Fibroblast of villous mesenchyme (primary cell): ENCODE measurements around the gene DNA2. TPM values are rescaled to one million over a fixed set of nuclear protein-coding genes. Genes with fewer than 3 reads are reported as not detected.

Experiments used
- DNase-seq: peaks from one replicate; pipeline ENCODE4 v3.0.0-alpha.2; 2010; ENCODE audit warnings: low read depth
- H3K4me3 ChIP-seq: 2 replicates; pipeline ENCODE4 v1.5.1; 2011; ENCODE audit warnings: low read depth, mild to moderate bottlenecking, low read length
- total RNA-seq: library from RNA; depleted of rRNA; stranded (reverse); fragments of >200 nt; gene quantifications from 2 replicates; pipeline ENCODE4 v1.2.3, GENCODE V29; 2012
- TF ChIP-seq, protein P1 (sequence below): IDR thresholded peaks from 2 replicates; pipeline ENCODE4 v1.5.1; 2012; ENCODE audit warnings: low read depth, mild to moderate bottlenecking, low read length; ENCODE audit not compliant: insufficient read depth

DNA2 gene
- total RNA-seq, 1 donor, result 13.0 TPM

DNA sequence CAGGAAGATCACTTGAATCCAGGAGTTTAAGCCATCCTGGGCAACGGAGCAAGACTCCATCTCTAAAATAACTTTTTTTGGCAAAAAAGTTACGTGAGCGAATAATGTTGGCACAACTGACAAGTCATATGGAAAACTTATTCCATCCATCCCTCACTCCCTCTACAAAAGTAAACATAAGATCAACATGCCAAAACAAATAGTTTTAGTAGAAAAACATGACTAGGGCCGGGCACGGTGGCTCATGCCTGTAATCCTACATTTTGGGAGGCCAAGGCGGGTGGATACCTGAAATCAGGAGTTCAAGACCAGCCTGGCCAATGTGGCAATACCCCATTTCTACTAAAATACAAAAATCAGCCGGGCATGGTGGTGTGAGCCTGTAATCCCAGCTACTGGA lies 29.9 kb upstream of the DNA2 start:
- DNase-seq, result no peak
- TF ChIP-seq, protein P1, sequence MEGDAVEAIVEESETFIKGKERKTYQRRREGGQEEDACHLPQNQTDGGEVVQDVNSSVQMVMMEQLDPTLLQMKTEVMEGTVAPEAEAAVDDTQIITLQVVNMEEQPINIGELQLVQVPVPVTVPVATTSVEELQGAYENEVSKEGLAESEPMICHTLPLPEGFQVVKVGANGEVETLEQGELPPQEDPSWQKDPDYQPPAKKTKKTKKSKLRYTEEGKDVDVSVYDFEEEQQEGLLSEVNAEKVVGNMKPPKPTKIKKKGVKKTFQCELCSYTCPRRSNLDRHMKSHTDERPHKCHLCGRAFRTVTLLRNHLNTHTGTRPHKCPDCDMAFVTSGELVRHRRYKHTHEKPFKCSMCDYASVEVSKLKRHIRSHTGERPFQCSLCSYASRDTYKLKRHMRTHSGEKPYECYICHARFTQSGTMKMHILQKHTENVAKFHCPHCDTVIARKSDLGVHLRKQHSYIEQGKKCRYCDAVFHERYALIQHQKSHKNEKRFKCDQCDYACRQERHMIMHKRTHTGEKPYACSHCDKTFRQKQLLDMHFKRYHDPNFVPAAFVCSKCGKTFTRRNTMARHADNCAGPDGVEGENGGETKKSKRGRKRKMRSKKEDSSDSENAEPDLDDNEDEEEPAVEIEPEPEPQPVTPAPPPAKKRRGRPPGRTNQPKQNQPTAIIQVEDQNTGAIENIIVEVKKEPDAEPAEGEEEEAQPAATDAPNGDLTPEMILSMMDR, result no peak
- no peak overlapping the region for H3K4me3 ChIP-seq

DNA sequence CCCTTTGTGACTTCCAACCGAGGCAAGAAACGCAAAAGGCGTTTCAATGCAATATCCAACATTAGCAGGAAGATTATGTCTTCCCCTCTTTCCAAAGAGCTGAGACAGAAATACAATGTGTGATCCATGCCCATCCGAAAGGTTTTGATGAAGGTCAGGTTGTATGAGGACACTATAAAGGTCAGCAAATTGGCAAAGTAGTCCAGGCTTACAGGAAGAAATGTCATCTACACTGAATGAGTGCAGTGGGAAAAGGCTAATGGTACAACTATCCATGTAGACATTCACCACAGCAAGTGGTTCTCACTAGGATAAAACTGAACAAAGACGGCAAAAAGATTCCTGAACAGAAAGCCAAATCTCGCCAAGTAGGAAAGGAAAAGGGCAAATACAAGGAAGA lies 27.8 kb upstream of the DNA2 start:
- TF ChIP-seq, protein P1, result no peak
- DNase-seq, result no peak
- H3K4me3 ChIP-seq, result no peak overlapping the region

- TF ChIP-seq, protein P1, result no peak
- no peak for DNase-seq
- no peak overlapping the region for H3K4me3 ChIP-seq
These were observed 24.3 kb upstream of the DNA2 start for GRCh38 chr10:68496072-68496471.

DNA sequence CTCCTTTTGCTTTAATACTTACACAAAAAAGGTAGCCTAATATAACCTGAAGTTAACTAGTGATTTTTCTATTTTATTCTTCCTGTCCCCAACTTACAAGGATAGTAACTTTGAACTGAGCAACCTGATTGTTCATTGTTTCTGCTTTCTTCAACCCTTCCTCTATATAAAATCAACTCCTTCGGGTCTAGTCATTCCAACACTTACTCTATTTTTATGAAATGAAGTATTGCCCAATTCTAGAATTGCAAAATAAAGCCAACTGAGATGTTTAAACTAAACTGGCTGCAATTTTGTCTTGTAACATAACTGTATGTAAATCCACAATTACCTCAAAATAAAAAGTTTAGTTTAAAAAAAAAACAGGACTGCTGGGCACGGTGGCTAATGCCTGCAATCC lies 20.3 kb upstream of the DNA2 start:
- H3K4me3 ChIP-seq, result no peak overlapping the region
- DNase-seq, result peak; percentile 56
- TF ChIP-seq, protein P1, result no peak

GRCh38 chr10:68489919-68490318 lies 18.1 kb upstream of the DNA2 start:
- no peak overlapping the region for H3K4me3 ChIP-seq
- peak; percentile 3 for DNase-seq
- TF ChIP-seq, protein P1, result no peak

DNA sequence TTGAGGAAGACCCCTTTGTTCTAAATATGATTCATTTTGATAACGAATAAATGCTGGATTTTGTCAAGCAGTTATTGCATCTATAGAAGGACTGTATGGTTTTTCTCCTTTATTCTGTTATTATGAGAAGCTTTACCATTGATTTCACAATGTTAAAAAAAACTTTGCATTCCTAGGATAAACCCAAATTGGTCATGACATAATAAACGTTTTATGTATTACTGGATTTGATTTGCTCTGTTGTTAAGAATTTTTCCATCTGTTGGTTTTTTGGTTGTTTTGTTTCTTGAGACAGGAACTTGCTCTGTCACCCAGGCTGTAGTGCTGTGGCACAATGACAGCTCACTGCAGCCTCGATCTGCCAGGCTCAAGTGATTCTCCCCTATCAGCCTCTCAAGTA lies 2.2 kb upstream of the DNA2 start:
- no peak overlapping the region for H3K4me3 ChIP-seq
- DNase-seq, result no peak
- TF ChIP-seq, protein P1, result no peak

DNA sequence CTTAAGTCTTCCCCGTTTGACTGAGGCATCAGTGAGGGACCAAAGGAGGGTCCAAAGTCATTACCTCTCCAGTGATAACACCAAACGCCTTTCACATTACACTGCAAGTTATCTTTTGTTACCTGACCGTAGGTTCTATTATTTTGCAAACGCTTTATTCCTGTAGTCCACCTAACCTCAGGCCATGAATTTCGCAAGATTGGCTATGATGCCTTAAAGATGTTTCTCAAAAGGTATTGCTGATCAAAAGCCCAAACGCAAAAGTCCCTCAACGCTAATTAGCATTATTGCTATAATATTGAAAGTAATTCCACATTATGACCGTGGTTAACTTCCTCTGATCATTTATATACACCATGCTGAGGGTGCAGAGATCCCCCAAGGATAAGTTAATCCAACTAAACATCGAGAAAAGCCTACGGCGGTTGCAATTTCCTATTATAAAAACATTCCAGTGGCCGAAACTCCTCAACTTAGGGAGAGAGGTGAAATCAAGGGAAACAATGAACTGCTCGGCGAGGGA lies 649 bp downstream of the DNA2 start:
- peak overlapping the region; percentile 83 for H3K4me3 ChIP-seq
- DNase-seq, result peak; percentile 6
- TF ChIP-seq, protein P1, result no peak
